GM12873 (cell line): ENCODE data around the gene ERFE.

Experiments used
- TF ChIP-seq, protein P1 (sequence below): IDR thresholded peaks from 2 replicates; pipeline ENCODE4 v1.5.1; 2012; ENCODE audit warnings: low read depth, mild to moderate bottlenecking, moderate library complexity, low read length, control low read depth; ENCODE audit not compliant: insufficient read depth; ENCODE audit errors: missing control alignments

The ERFE gene

DNA sequence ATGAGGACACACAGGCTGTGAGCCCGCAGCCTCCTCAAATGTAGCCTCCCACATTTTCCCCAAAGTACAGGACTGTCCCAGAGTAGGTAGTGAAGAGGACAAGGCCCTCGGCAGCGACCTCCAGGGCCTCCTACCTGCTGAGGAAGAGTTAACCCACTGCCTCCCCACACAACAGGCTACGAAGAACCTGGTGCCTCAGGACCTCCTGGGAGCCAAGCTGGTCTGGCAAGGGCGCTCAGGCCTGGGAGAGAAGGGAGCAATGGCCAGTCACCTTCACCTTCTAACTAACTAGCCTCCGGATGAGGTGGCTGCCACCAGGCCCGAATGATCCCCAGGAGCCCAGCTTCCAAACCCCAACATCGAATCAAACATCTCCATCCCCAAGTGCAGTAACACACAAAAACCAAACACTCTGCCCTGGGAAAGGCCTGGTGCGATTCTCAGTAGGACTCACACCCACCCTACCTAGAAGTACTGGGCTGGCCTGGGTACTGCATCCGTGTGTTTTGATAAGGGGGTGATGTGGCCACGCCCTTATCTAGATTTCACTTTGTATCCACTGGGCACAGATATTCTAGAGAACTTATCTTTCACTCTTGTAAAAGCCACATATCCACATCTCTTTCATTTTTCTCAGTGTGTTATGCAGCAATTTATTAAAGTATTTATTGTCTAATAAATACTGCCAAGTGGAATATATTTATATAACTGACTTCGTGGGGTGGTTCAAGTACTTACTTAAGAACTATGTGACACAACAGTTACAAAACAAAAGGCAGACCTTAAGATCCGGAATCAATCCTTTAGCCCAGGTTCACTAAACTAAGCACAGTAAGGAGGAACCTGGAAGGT is 9.7 kb downstream of the ERFE start:
- TF ChIP-seq, protein P1, sequence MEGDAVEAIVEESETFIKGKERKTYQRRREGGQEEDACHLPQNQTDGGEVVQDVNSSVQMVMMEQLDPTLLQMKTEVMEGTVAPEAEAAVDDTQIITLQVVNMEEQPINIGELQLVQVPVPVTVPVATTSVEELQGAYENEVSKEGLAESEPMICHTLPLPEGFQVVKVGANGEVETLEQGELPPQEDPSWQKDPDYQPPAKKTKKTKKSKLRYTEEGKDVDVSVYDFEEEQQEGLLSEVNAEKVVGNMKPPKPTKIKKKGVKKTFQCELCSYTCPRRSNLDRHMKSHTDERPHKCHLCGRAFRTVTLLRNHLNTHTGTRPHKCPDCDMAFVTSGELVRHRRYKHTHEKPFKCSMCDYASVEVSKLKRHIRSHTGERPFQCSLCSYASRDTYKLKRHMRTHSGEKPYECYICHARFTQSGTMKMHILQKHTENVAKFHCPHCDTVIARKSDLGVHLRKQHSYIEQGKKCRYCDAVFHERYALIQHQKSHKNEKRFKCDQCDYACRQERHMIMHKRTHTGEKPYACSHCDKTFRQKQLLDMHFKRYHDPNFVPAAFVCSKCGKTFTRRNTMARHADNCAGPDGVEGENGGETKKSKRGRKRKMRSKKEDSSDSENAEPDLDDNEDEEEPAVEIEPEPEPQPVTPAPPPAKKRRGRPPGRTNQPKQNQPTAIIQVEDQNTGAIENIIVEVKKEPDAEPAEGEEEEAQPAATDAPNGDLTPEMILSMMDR = no peak

DNA sequence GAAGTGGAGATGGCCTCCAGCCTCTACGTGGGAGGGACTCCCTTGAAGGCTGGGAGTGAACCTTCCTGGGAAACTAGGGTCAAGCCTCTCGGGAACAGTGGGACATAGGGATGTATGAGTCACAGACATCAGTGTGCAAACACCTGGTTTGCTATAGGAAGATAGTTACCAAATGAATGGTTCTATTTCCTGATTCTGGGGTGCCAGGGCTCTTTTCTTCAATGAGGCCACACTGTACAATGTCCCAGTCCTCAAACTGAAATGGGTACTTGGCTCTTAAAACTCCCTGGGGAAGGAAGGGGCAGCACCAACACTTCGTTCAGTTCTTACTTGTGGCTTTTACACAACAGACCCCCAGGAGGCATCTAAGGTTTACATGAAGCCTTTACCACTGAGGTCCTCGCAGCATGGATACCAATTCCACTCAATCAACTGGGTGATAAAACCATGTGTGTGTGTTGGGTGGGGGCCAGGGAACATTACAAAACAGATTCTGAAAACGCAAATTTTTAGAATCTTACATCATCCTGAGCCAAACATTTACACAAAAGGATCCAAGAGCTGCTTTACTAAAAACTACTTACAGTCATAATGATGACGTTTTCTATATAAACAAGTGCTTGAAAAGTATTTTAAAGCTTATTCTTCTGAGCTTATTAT is 10.4 kb downstream of the ERFE start:
- TF ChIP-seq, protein P1 = no peak

DNA sequence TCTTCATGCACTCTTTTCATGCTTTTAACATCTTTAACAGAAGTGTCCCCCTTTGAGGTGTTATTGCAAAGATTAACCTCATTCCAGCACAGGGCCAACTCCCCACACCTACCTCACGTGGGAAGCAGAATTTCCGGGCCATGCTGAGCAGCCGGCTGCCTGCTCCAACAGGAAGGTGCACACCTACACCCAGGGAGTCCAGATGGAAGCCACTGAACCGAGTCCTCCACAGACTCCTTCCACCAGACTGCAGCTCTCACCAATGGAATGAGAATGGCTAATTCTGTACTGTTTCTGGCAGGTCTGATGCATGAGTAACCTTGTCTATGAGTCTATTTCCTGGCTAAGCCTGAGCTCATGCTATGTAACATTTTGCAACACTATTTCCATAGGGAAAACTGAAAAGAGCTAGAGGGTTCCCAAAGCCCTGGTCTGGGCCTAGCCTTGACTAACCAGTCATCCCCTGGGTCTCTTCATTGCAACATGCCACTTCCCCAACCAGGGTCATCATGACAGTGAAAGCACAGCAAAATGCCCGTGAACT is 11.0 kb downstream of the ERFE start:
- TF ChIP-seq, protein P1 = no peak

- TF ChIP-seq, protein P1 = no peak
These were observed 11.8 kb downstream of the ERFE start for GRCh38 chr2:238170386-238171071.

GRCh38 chr2:238171575-238172187 is 12.9 kb downstream of the ERFE start:
- TF ChIP-seq, protein P1 = no peak

DNA sequence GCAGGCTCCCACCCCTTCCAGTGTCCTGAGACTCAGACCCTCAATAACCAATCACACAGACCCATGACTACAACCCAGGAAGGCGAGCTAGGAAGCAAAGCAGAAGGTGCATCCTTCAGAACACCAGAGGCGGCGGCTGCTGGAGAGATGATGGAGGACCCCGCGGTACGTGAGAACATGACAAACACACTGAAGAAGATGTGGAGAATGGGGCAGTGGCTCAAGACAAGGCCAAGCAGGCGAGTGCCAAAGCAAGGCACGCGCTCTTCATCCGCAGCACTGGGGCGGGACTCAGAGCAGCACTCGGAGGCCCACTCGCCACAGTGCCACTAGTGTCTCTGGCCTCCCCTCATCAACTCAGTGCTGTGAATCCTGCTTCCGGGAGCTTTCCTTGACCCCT is 13.7 kb downstream of the ERFE start:
- TF ChIP-seq, protein P1 = no peak
